GM23338 (cell line): ENCODE data around the gene LIPM. TPM values are rescaled to one million over a fixed set of nuclear protein-coding genes. Genes with fewer than 3 reads are reported as not detected.

Experiments
- ATAC-seq: fragments of 200-7000 bp; cut with Tn5 transposase; 3 replicates; pipeline ENCODE4 v1.9.1; 2020
- DNase-seq: peaks from one replicate; pipeline ENCODE4 v3.0.0-alpha.2; 2015; ENCODE audit warnings: low spot score
- H2AFZ ChIP-seq: fragments of 200-600 bp; sonication (generic); 2 replicates; pipeline ENCODE4 v1.8.0; 2016; ENCODE audit warnings: antibody characterized with exemption, mild to moderate bottlenecking, moderate library complexity
- H3F3A ChIP-seq: fragments of 200-600 bp; sonication (generic); replicated peaks from 2 replicates; pipeline ENCODE4 v1.8.0; 2017; ENCODE audit warnings: antibody characterized with exemption, mixed run types, low read depth
- H3K27ac ChIP-seq: fragments of 200-600 bp; sonication (generic); 2 replicates; pipeline ENCODE4 v1.6.1; 2016; ENCODE audit warnings: low read depth
- H3K27me3 ChIP-seq: fragments of 200-600 bp; sonication (generic); 2 replicates; pipeline ENCODE4 v1.8.0; 2016; ENCODE audit warnings: mild to moderate bottlenecking, mixed run types, moderate library complexity; ENCODE audit not compliant: insufficient read depth
- H3K36me3 ChIP-seq: fragments of 200-600 bp; sonication (generic); 2 replicates; pipeline ENCODE4 v1.8.0; 2016; ENCODE audit warnings: mild to moderate bottlenecking; ENCODE audit not compliant: insufficient read depth
- H3K4me1 ChIP-seq: fragments of 200-600 bp; sonication (generic); 2 replicates; pipeline ENCODE4 v1.8.0; 2016; ENCODE audit warnings: mild to moderate bottlenecking, moderate library complexity; ENCODE audit not compliant: insufficient read depth
- H3K4me2 ChIP-seq: fragments of 200-600 bp; sonication (generic); 2 replicates; pipeline ENCODE4 v1.7.1; 2017; ENCODE audit warnings: mixed run types
- H3K4me3 ChIP-seq: fragments of 200-600 bp; sonication (generic); 2 replicates; pipeline ENCODE4 v1.6.1; 2016; ENCODE audit warnings: mixed run types
- H3K79me2 ChIP-seq: fragments of 200-600 bp; sonication (generic); replicated peaks from 2 replicates; pipeline ENCODE4 v1.8.0; 2017; ENCODE audit warnings: mild to moderate bottlenecking; ENCODE audit not compliant: insufficient read depth
- H3K9me2 ChIP-seq: fragments of 200-600 bp; sonication (generic); 2 replicates; pipeline ENCODE4 v1.8.0; 2017; ENCODE audit not compliant: insufficient read depth
- H4K20me1 ChIP-seq: fragments of 200-600 bp; sonication (generic); replicated peaks from 2 replicates; pipeline ENCODE4 v1.8.0; 2017; ENCODE audit warnings: mild to moderate bottlenecking; ENCODE audit not compliant: insufficient read depth
- H3K27ac Mint-ChIP-seq: 2 replicates; pipeline ENCODE4 v1.8.0; 2020; ENCODE audit warnings: inconsistent platforms, mild to moderate bottlenecking, moderate library complexity, mixed read lengths
- H3K27me3 Mint-ChIP-seq: 3 replicates; pipeline ENCODE4 v1.8.0; 2022; ENCODE audit warnings: low read depth, mild to moderate bottlenecking, moderate library complexity, mixed read lengths, inconsistent platforms; ENCODE audit not compliant: insufficient read depth, poor library complexity
- H3K36me3 Mint-ChIP-seq: 3 replicates; pipeline ENCODE4 v1.8.0; 2021; ENCODE audit warnings: low read depth, mild to moderate bottlenecking, inconsistent platforms, moderate library complexity, mixed read lengths
- H3K4me1 Mint-ChIP-seq: 3 replicates; pipeline ENCODE4 v1.8.0; 2020; ENCODE audit warnings: mild to moderate bottlenecking, inconsistent platforms, mixed read lengths
- H3K4me3 Mint-ChIP-seq: 3 replicates; pipeline ENCODE4 v1.8.0; 2021; ENCODE audit warnings: moderate library complexity, mild to moderate bottlenecking, inconsistent platforms, mixed read lengths
- H3K9me3 Mint-ChIP-seq: 3 replicates; pipeline ENCODE4 v1.8.0; 2020; ENCODE audit warnings: moderate library complexity, mild to moderate bottlenecking, inconsistent platforms, mixed read lengths
- CREB1 ChIP-seq: fragments of 250-450 bp; sonication (Bioruptor Pico); IDR thresholded peaks from 2 replicates; pipeline ENCODE4 v1.5.0; 2020; ENCODE audit warnings: low read depth, mild to moderate bottlenecking, moderate library complexity
- CTCF ChIP-seq, 2 experiments: fragments of 200-600 bp in 1 of 2; sonication (generic) in 1 of 2; conservative IDR thresholded peaks; 2 replicates each; pipeline versions ENCODE4 v1.5.1 to v1.6.1; 2016 to 2017; ENCODE audit warnings: antibody characterized with exemption in 2 of 2, low read depth in 2 of 2, mild to moderate bottlenecking in 2 of 2, moderate library complexity in 1 of 2
- EZH2phosphoT487 ChIP-seq: fragments of 200-600 bp; sonication (generic); IDR thresholded peaks from one replicate; pipeline ENCODE4 v1.8.1; 2018; ENCODE audit warnings: antibody characterized with exemption; ENCODE audit not compliant: unreplicated experiment
- JUNB ChIP-seq: IDR thresholded peaks from one replicate; pipeline ENCODE4 v1.6.1; 2016; ENCODE audit warnings: antibody characterized with exemption; ENCODE audit not compliant: unreplicated experiment
- REST ChIP-seq: IDR thresholded peaks from one replicate; pipeline ENCODE4 v1.6.1; 2018; ENCODE audit warnings: antibody characterized with exemption; ENCODE audit not compliant: unreplicated experiment
- ZNF331 ChIP-seq: fragments of 250-450 bp; sonication (Bioruptor Pico); IDR thresholded peaks from 2 replicates; pipeline ENCODE4 v1.5.0; 2020; ENCODE audit warnings: low read depth, mild to moderate bottlenecking, moderate library complexity
- polyA plus RNA-seq: library from polyadenylated mRNA; unstranded; fragments of >200 nt; fragmentation: Nextera tagmentation; extraction: Ambion mirVana; gene quantifications from 2 replicates; pipeline ENCODE4 v1.2.1, GENCODE V29; 2016
- total RNA-seq: library from RNA; depleted of rRNA; stranded (reverse); fragments of >200 nt; shearing (Covaris generic); gene quantifications from 2 replicates; pipeline ENCODE4 v1.2.3, GENCODE V29; 2014

LIPM gene
- total and polyA plus RNA-seq, 2 experiments from 2014 or later: not detected

GRCh38 chr10:88754287-88754686 is 48.2 kb upstream of the LIPM start:
- no peak overlapping the region for H3K27ac ChIP-seq
- H3K79me2 ChIP-seq: no peaks in the 10 kb centered on the region
- no peaks in the 10 kb centered on the region for H3K36me3 Mint-ChIP-seq
- peaks cover 10% of the 10 kb centered on the region for H3K4me1 ChIP-seq
- ATAC-seq (no peak), DNase-seq (no peak)
- H3K36me3 ChIP-seq: no peaks in the 10 kb centered on the region
- no peak overlapping the region for H3K4me2 ChIP-seq
- no peaks in the 10 kb centered on the region for H3K9me2 ChIP-seq
- no peak overlapping the region for H3K27ac Mint-ChIP-seq
- H3K4me1 Mint-ChIP-seq: peaks cover 12% of the 10 kb centered on the region
- peaks cover 2% of the 10 kb centered on the region for H3K27me3 Mint-ChIP-seq
- H2AFZ ChIP-seq: no peak overlapping the region
- H3K27me3 ChIP-seq: no peaks in the 10 kb centered on the region
- H4K20me1 ChIP-seq: no peaks in the 10 kb centered on the region
- no peak for TF ChIP-seq CREB1 (CRISPR knock-in tag)
- no peak overlapping the region for H3K4me3 ChIP-seq
- no peak overlapping the region for H3K4me3 Mint-ChIP-seq
- H3K9me3 Mint-ChIP-seq: no peaks in the 10 kb centered on the region; the same call in 1 of the 3 replicates
- H3F3A ChIP-seq: no peaks in the 10 kb centered on the region

- Mint-ChIP-seq H3K4me3 (no peak overlapping the region), H3K27me3 (no peaks in the 10 kb centered on the region), H3K36me3 (no peaks in the 10 kb centered on the region), H3K9me3 (no peaks in the 10 kb centered on the region; the same call in 2 of the 3 replicates), H3K4me1 (peaks cover 12% of the 10 kb centered on the region), H3K27ac (no peak overlapping the region)
- H3K9me2 ChIP-seq: no peaks in the 10 kb centered on the region
- H3K36me3 ChIP-seq: no peaks in the 10 kb centered on the region
- H3K4me2 ChIP-seq: no peak overlapping the region
- no peak overlapping the region for H2AFZ ChIP-seq
- no peak for ATAC-seq
- no peaks in the 10 kb centered on the region for H3K79me2 ChIP-seq
- H3K4me3 ChIP-seq: no peak overlapping the region
- H3K4me1 ChIP-seq: peaks cover 10% of the 10 kb centered on the region
- H4K20me1 ChIP-seq: no peaks in the 10 kb centered on the region
- H3F3A ChIP-seq: no peaks in the 10 kb centered on the region
- TF ChIP-seq REST (no peak), ZNF331 (CRISPR knock-in tag) (no peak), EZH2phosphoT487 (no peak), JUNB (no peak), CTCF (conservative IDR thresholded peaks at IDR 0.05; ENCODE audit: low read depth in 2 of 2) (no peak)
- H3K27ac ChIP-seq: no peak overlapping the region
- no peaks in the 10 kb centered on the region for H3K27me3 ChIP-seq
- DNase-seq: no peak
These were observed 46.8 kb upstream of the LIPM start for GRCh38 chr10:88755753-88756152.
